Bronchial epithelial cell (primary cell): ENCODE measurements around the gene UBQLN4. TPM values are rescaled to one million over a fixed set of nuclear protein-coding genes. Genes with fewer than 3 reads are reported as not detected.

Source experiments
- DNase-seq: peaks from one replicate; pipeline ENCODE4 v3.0.0-alpha.2; 2010; ENCODE audit warnings: low read depth
- FAIRE-seq: peaks from 2 replicates; lab custom pipeline; 2011; peaks lifted over from hg19 to GRCh38; lab: Jason Lieb, UNC
- H3K27me3 ChIP-seq: 2 replicates; pipeline ENCODE4 v1.5.1; 2011; ENCODE audit warnings: low read length; ENCODE audit not compliant: control insufficient read depth, insufficient read depth
- H3K36me3 ChIP-seq: 2 replicates; pipeline ENCODE4 v1.5.1; 2011; ENCODE audit warnings: low read length; ENCODE audit not compliant: control insufficient read depth, insufficient read depth
- H3K4me3 ChIP-seq: 2 replicates; pipeline ENCODE4 v1.5.1; 2011; ENCODE audit warnings: mild to moderate bottlenecking, low read depth, low read length, control low read depth
- total RNA-seq: library from RNA; depleted of rRNA; stranded (reverse); fragments of >200 nt; gene quantifications from 2 replicates; pipeline ENCODE4 v1.2.1, GENCODE V29; 2014
- TF ChIP-seq, protein P1 (sequence below): IDR thresholded peaks from 2 replicates; pipeline ENCODE4 v1.5.1; 2011; ENCODE audit warnings: mild to moderate bottlenecking, moderate library complexity, low read length, control low read depth, inconsistent platforms; ENCODE audit not compliant: insufficient read depth, severe bottlenecking

UBQLN4 gene
- total RNA-seq, 1 donor from 2014 or later = 13.7 TPM

DNA sequence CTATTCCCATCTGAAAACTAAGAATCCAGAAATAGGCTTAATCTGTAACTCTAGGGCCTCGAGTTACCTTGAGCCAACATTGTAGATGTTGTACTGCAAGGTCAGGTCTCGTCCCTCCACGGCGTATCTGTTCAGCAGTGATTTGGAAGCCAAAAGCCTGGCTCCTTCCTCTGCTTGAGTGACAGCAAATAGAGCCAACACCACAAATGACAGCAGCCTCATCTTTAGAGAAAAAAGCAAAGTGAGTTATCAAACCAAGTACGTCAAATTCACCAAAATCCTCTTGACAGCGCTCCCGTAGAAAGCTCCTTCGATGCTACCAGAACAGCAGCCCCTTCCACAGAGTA, 33.7 kb downstream of the UBQLN4 start:
- DNase-seq = no peak
- FAIRE-seq = no peak
- Histone ChIP-seq H3K36me3 (peaks cover 9% of the 10 kb centered on the region), H3K27me3 (no peaks in the 10 kb centered on the region), H3K4me3 (peak overlapping the region; percentile 60)
- TF ChIP-seq, protein P1, sequence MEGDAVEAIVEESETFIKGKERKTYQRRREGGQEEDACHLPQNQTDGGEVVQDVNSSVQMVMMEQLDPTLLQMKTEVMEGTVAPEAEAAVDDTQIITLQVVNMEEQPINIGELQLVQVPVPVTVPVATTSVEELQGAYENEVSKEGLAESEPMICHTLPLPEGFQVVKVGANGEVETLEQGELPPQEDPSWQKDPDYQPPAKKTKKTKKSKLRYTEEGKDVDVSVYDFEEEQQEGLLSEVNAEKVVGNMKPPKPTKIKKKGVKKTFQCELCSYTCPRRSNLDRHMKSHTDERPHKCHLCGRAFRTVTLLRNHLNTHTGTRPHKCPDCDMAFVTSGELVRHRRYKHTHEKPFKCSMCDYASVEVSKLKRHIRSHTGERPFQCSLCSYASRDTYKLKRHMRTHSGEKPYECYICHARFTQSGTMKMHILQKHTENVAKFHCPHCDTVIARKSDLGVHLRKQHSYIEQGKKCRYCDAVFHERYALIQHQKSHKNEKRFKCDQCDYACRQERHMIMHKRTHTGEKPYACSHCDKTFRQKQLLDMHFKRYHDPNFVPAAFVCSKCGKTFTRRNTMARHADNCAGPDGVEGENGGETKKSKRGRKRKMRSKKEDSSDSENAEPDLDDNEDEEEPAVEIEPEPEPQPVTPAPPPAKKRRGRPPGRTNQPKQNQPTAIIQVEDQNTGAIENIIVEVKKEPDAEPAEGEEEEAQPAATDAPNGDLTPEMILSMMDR = no peak

DNA sequence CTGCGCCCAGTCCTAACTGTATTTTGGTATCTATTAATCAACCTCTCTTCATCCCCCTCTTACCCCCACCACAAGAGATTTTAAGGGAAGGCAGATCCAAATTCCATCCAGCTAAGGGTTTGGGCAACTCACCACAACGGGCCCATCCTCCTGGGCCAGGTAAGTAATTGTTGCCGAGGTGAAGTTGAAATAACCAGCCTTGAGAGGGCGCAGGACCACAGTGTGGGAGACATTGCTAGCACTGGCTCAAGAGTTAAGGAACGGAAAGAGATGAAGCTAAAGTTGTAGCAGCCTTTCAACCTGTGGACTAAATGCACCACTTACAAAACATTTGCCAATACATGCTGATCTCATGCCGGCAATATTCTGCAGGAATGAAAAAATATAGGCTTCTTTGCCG, 38.8 kb downstream of the UBQLN4 start:
- peaks cover 17% of the 10 kb centered on the region for H3K36me3 ChIP-seq
- DNase-seq (no peak), FAIRE-seq (no peak)
- TF ChIP-seq, protein P1 = no peak
- no peaks in the 10 kb centered on the region for H3K27me3 ChIP-seq
- H3K4me3 ChIP-seq = no peak overlapping the region

DNA sequence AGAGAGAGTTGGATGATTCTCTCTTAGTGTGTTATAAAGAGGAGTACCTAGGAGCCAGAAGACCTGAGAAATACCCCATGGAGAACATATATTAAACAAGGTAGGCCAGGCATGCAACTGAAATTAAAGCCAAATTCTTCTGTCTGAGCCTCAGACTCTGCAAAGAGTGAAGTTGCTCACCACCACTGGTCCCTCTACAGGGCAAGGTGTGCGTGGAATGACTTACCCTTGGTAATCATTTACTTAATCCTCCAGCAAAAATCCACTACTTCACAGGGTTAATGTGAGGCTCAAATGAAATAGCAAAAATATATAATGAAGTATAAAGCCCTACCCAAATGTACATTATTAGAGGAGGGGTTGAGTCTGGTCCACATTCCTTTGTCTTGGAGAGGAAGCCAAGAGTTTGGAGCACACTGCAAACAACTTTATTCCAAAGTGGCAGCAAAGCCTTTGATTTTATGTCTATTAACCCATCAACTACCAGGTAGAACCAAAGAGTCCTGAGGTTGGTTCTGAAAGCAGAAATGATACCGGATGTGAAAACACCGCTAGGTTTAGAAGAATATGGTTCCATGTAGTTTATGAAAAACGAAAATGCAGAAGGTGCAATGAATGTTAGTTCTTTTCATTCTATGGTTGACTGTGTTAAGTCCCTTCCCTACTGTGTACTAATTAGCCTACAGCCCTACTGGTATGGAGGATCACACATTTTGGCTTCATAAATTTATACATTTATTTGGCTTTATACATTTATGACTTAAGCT, 41.4 kb downstream of the UBQLN4 start:
- Histone ChIP-seq H3K36me3 (peaks cover 14% of the 10 kb centered on the region), H3K27me3 (no peaks in the 10 kb centered on the region), H3K4me3 (no peak overlapping the region)
- TF ChIP-seq, protein P1 = no peak
- FAIRE-seq = no peak
- no peak for DNase-seq

DNA sequence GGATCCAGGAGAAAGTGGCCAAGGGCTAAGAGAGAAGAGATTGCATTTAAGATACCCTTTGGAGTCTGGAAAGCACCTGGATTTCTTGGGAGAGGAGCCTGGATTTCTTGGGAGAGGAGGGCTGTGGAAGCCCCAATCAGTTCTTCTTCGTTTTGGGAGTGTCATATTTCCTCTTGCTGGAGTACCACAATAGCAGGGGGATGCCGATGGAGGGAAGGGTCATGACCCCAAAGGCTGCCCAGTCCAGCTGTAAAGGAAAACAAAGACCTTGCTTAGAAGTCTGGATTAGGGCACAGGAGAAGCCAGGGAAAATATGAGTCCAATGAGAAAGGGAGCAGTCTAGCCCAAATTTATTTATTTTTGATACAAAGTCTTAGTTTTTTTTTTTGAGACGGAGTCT, 44.2 kb downstream of the UBQLN4 start:
- TF ChIP-seq, protein P1 = no peak
- Histone ChIP-seq H3K4me3 (no peak overlapping the region), H3K36me3 (peaks cover 11% of the 10 kb centered on the region), H3K27me3 (no peaks in the 10 kb centered on the region)
- no peak for FAIRE-seq
- no peak for DNase-seq

DNA sequence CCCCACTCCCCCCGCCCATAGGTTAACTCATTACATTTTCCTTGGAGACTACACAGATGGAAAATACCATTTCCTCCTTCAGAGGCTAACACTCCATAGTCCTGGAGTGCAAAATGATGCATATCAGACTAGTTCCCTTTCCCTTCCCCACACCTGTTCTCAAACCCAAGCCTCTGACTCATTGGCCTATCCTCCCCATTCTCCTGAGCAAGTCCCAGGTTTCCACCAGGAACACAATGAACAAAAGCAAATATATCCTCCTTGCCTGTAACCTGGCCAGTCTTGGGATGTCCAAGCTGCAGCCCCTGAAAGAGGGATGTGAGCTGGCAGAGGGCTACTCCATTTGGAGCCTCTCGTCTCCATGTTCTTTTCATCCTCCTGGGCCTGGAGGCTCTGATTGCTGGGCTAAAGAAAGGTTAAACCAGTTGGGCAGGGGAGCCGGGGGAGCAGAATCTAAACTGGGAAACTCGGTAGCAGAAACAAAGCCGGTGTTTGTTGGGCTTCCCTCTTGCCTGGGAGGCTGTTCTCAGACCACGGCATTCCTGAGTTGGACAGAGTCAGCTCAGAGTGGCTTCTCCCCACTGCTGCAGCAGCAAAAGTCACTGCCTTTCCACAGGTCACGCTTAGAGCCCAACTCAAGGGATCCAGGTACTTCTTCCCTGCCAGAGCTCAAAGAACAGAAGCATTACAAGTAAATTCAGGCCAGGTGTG, 46.8 kb downstream of the UBQLN4 start:
- DNase-seq = peak; percentile 42

More for the DNA sequence above, 46.8 kb downstream of the UBQLN4 start:
- no peak overlapping the region for H3K4me3 ChIP-seq
- H3K36me3 ChIP-seq = peaks cover 7% of the 10 kb centered on the region
- H3K27me3 ChIP-seq = no peaks in the 10 kb centered on the region
- TF ChIP-seq, protein P1 = no peak
- no peak for FAIRE-seq
